GM23248 (cell line): ENCODE data around the gene AARS2.

Experiments
- EZH2 ChIP-seq: fragments of 200-600 bp; sonication (generic); IDR thresholded peaks from 2 replicates; pipeline ENCODE4 v1.6.1; 2018; ENCODE audit warnings: antibody characterized with exemption, mild to moderate bottlenecking; ENCODE audit not compliant: insufficient read depth, poor library complexity, severe bottlenecking
- EZH2phosphoT487 ChIP-seq: fragments of 200-600 bp; sonication (generic); IDR thresholded peaks from 2 replicates; pipeline ENCODE4 v1.6.1; 2018; ENCODE audit warnings: antibody characterized with exemption, moderate library complexity, mild to moderate bottlenecking, low read depth; ENCODE audit not compliant: insufficient read depth

DNA sequence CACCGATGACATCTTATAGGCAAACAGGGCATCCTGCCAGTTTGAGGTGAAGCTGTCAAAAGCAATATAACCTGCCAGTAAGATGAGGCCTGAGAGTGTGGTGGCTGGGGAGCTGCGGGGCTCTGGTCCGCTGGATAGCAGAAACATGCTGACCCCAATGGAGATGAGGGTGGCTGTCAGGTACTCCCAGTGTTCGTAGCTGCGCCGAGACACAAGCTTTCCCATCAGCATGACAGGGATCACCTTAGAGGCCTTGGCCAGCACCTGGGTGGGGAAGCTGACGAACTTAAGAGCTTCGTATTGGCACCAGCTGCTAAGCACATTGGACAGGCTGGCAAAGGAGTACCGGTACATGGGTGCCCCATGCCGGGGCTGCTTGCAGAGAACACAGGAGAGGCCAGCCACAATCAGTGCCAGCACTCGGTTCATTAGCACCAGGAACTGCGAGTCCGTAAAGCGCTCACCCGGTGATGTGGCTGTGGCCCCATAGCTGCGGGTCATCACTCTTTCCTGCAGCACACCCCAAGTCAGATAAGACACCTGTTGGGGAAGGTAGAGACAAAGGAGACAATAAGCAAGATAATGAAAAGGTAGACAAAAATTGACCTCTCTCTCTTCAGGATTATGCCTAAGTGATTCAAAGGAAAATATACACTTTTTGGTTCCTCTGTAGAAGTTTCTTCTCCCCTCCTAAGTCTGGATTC is 57.9 kb downstream of the AARS2 start:
- TF ChIP-seq EZH2 (no peak), EZH2phosphoT487 (no peak)
